NCI-H2171 treated with DMSO at 0.1 percent for 48 hours (cell line): ENCODE results near the gene SF3A2.

Source experiments
- DNase-seq: peaks from one replicate; lab custom pipeline; 2025; lab: John Stamatoyannopoulos, UW

Gene SF3A2

GRCh38 chr19:2207991-2208860, 28.4 kb upstream of the SF3A2 start:
- no peak for DNase-seq

GRCh38 chr19:2208975-2209374, 27.6 kb upstream of the SF3A2 start:
- no peak for DNase-seq

GRCh38 chr19:2209408-2209807, 27.2 kb upstream of the SF3A2 start:
- DNase-seq = no peak

- DNase-seq = no peak
Measured at GRCh38 chr19:2210206-2210605, 26.4 kb upstream of the SF3A2 start.

- no peak for DNase-seq
Measured at GRCh38 chr19:2210987-2211740, 25.5 kb upstream of the SF3A2 start.

DNA sequence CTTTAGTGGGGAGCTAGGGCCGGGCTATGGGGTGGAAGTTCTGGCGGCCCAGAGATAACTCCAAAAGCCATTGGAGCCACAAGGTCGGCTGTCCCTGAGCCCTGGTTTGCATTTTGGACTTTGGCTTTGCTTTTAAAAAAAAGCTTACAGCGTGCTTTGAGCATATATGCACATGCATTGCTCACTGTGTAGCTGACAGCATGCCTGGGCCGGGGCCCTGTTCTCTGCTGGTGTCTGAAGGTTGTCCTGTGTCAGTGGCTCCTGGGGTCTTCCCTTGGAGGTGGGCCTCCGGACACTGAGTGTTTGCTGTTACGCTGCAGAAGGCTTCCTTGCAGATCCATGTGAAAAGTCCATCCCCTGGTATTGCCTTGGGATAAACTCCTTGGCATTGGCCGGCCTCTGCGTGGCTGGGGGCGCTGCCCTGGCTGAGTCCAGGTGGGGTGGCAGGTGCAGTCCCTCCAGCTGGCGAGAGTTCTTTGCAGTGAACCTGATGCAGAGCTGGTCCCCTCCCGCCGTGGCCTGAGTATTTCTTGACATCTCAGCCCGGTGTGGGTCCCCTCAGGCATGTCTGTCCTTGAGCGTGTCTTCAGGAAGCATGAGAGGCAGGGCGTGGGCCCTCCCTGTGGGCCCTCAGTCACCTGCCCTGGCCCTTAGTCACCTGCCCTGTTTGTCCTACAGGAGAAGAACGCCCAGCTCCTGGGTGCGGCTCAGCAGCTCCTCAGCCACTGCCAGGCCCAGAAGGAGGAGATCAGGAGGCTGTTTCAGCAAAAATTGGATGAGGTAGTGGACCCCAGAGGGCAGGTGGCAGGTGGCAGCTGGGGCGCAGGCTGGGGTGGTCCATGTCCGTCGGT, 23.5 kb upstream of the SF3A2 start:
- no peak for DNase-seq

GRCh38 chr19:2213799-2214198, 22.8 kb upstream of the SF3A2 start:
- no peak for DNase-seq

- DNase-seq = no peak
Measured at GRCh38 chr19:2214251-2214650, 22.4 kb upstream of the SF3A2 start.

GRCh38 chr19:2215281-2215751, 21.3 kb upstream of the SF3A2 start:
- peak; percentile 54 for DNase-seq

DNA sequence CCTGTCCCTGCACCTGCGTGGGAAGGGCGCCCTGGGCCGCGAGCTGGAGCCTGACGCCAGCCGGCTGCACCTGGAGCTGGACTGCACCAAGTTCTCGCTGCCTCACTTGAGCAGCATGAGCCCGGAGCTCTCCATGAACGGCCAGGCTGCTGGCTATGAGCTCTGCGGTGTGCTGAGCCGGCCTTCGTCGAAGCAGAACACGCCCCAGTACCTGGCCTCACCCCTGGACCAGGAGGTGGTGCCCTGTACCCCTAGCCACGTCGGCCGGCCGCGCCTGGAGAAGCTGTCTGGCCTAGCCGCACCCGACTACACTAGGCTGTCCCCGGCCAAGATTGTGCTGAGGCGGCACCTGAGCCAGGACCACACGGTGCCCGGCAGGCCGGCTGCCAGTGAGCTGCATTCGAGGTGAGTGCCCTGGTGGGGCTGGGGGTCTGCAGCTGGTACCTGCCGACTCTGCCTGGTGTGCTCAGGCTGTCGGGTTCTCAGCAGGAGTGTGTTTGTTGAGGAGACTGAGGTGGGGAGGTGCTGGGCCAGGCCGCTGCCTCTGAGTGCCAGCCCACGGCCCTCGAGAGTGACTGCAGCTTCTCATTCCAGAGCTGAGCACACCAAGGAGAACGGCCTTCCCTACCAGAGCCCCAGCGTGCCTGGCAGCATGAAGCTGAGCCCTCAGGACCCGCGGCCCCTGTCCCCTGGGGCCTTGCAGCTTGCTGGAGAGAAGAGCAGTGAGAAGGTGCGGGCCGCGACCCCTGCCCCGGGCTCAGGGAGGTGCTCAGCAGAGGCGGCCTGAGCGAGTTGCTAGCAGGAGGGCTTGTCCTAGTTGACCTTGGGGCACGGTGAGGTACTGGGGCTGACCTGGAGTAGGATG, 20.0 kb upstream of the SF3A2 start:
- DNase-seq = no peak

DNA sequence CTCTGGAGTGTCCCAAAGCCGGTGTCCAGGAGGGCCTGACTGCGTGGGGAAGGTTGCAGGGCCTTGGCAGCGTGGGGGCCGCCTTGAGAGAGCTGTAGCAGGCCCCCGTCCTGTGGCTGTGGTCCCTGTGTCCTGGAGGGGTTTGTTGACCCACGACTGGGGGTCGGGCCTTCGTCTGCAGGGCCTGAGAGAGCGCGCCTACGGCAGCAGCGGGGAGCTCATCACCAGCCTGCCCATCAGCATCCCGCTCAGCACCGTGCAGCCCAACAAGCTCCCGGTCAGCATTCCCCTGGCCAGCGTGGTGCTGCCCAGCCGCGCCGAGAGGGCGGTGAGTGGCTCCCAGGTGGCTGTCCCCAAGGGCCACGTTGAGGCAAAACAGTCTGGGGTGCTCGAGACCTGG, 19.0 kb upstream of the SF3A2 start:
- DNase-seq = no peak

DNA sequence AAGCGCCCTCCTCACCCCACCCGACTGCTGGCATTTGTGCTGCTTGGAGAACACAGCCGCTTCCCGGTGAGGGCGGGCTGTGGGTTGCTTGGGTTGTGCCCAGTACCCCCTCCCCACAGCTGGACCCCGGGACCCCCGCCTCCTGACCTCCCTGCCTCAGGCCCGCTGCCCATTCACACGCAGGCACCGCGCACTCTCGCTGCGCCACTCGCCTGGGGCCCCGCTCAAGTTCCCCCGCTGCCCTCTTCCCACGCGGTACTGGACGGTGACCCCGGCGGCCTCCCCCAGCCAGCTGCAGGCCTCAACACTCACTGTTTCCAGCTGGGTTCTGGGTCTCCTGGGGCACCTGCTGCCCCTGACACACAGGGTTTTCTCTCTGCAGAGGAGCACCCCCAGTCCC, 16.9 kb upstream of the SF3A2 start:
- no peak for DNase-seq

DNA sequence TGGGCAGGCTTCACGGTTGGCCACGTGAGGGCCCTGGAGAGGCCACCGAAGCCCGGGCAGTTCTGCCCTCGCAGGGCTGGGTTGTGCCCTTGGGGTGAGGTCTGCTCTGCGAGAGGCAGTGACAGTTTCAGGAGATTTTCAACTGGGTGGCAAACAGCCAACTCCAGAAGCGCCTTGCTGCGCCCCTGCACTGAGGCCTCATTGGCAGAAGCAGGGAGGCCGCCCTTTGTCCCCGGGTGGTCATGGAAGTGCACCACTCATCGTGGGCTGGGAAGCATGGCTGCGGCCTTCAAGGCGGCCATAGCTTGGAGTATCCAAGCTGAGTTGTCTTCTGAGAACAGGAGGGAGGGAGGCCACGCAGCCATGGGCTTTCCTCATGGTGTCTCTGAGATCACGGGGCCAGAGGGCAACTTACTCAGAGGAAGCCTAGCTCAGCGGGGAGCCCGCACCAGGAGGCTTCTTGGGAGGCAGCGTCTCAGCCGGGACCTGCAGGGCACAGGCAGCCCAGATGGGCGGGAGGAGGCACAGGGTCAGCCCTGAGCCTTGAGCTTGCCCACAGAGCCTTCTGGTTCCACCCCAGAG, 15.3 kb upstream of the SF3A2 start:
- no peak for DNase-seq

DNA sequence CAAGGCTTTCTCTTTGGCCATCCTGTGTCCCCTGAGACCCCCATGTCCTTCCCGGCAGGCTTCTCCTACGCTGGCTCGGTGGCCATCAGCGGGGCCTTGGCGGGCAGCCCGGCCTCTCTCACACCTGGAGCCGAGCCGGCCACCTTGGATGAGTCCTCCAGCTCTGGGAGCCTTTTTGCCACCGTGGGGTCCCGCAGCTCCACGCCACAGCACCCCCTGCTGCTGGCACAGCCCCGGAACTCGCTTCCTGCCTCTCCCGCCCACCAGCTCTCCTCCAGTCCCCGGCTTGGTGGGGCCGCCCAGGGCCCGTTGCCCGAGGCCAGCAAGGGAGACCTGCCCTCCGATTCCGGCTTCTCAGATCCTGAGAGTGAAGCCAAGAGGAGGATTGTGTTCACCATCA, 14.7 kb upstream of the SF3A2 start:
- no peak for DNase-seq

DNA sequence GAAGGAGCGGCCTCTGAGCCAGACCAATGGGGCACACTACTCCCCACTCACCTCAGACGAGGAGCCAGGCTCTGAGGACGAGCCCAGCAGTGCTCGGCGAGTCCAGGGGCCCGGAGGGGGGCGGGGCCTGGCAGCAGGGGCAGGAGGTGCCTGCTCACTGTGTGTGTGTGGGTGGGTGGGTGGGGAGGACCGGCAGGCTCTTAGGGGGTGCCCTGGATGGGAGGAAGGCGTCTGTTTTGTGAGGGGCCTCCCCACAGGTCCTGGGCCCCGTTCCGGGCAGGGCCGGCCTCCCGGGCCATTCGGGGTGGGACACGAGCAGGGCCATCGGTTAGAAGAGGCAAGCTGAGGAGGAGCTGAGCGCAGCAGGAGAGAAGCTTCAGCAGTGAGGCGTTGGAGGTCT, 13.2 kb upstream of the SF3A2 start:
- no peak for DNase-seq

DNA sequence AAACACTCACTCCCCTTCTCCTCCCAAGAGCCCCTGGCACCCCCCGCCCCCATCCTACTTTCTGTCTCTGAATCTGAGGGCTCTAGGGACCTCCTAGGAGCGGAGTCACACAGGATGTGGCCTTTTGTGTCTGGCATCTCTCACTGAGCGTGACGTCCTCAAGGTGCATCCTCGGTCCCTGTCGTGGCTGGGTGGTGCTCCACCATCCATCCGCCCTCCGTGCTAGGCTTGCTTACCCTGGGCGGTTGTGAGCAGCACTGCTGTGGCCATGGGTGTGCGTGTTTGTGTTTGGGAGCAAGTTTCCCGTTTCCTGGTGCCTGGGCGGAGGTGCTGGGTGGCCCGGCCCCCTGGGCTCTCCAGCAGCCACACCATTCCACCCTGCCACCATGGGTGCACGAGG, 12.7 kb upstream of the SF3A2 start:
- DNase-seq = no peak

DNA sequence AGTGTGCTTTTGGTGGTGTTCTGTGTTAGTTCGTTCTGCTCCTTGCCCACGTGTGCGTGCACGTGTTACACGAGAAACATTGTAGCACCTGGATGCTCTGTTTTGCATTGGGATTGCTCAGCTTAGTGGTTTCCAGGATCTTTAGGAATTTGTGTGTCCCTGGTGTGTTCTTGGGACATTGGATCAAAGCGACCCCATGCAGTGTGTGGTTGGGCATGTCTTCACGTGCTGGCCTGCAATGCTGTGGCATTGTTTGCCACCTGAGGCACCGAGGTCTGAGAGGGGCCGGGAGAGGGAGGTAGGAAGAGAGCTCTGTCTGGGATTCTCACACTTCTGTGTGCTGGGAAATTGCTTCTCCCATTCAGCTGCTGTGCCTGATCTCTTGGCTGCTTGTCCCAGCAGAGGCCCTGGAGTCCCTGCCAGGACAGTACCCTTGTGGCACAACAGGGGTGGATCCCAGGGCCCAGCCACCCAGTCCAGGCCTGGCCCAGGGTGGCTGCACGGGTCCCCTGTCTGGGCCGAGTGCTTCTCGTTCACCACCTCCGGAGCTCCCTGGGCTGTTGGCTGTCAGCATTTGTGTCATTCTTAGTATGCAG, 11.8 kb upstream of the SF3A2 start:
- no peak for DNase-seq

GRCh38 chr19:2225415-2226050, 11.1 kb upstream of the SF3A2 start:
- no peak for DNase-seq

DNA sequence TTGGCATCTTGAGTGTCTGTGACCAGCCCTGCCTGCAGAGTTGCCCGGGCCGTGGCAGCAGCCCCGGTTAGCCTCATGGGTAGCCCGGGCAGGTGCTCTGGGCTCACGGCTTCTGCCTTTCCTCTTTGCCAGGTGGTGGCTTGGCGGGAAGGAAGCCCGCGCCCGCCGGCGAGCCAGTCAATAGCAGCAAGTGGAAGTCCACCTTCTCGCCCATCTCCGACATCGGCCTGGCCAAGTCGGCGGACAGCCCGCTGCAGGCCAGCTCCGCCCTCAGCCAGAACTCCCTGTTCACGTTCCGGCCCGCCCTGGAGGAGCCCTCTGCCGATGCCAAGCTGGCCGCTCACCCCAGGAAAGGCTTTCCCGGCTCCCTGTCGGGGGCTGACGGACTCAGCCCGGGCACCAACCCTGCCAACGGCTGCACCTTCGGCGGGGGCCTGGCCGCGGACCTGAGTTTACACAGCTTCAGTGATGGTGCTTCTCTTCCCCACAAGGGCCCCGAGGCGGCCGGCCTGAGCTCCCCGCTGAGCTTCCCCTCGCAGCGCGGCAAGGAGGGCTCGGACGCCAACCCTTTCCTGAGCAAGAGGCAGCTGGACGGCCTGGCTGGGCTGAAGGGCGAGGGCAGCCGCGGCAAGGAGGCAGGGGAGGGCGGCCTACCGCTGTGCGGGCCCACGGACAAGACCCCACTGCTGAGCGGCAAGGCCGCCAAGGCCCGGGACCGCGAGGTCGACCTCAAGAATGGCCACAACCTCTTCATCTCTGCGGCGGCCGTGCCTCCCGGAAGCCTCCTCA, 10.4 kb upstream of the SF3A2 start:
- no peak for DNase-seq
